ENCODE measurements around the gene SLIT3.

Gene SLIT3

GRCh38 chr5:169260896-169261569 lies 39.9 kb downstream of the SLIT3 start:
- no peak for DNase-seq

GRCh38 chr5:169258372-169259000 lies 42.5 kb downstream of the SLIT3 start:
- no peak for DNase-seq

- DNase-seq = no peak
Observed at GRCh38 chr5:169256191-169256590, 44.7 kb downstream of the SLIT3 start.

GRCh38 chr5:169253071-169253470 lies 47.9 kb downstream of the SLIT3 start:
- no peak for DNase-seq

- no peak for DNase-seq
Observed at GRCh38 chr5:169251333-169252084, 49.4 kb downstream of the SLIT3 start.

- no peak for DNase-seq
Observed at GRCh38 chr5:169250887-169251286, 50.1 kb downstream of the SLIT3 start.

- no peak for DNase-seq
Observed at GRCh38 chr5:169248996-169249395, 51.9 kb downstream of the SLIT3 start.

- no peak for DNase-seq
Observed at GRCh38 chr5:169248550-169248949, 52.4 kb downstream of the SLIT3 start.

- DNase-seq = no peak
Observed at GRCh38 chr5:169244812-169245211, 56.1 kb downstream of the SLIT3 start.

- DNase-seq = no peak
Observed at GRCh38 chr5:169243651-169244422, 57.1 kb downstream of the SLIT3 start.

GRCh38 chr5:169242849-169243186 lies 58.1 kb downstream of the SLIT3 start:
- no peak for DNase-seq

- no peak for DNase-seq
Observed at GRCh38 chr5:169242175-169242848, 58.6 kb downstream of the SLIT3 start.

- DNase-seq = no peak
Observed at GRCh38 chr5:169229342-169229892, 71.5 kb downstream of the SLIT3 start.

- DNase-seq = no peak
Observed at GRCh38 chr5:169226895-169227294, 74.0 kb downstream of the SLIT3 start.

- no peak for DNase-seq
Observed at GRCh38 chr5:169225830-169226356, 75.0 kb downstream of the SLIT3 start.

- no peak for DNase-seq
Observed at GRCh38 chr5:169223595-169223953, 77.4 kb downstream of the SLIT3 start.

GRCh38 chr5:169222934-169223594 lies 77.9 kb downstream of the SLIT3 start:
- no peak for DNase-seq

GRCh38 chr5:169221519-169221918 lies 79.4 kb downstream of the SLIT3 start:
- DNase-seq = no peak

- DNase-seq = no peak
Observed at GRCh38 chr5:169219961-169220360, 81.0 kb downstream of the SLIT3 start.

GRCh38 chr5:169219351-169219750 lies 81.6 kb downstream of the SLIT3 start:
- DNase-seq = no peak

GRCh38 chr5:169218861-169219260 lies 82.1 kb downstream of the SLIT3 start:
- no peak for DNase-seq

GRCh38 chr5:169218176-169218575 lies 82.8 kb downstream of the SLIT3 start:
- no peak for DNase-seq
